ENCODE data around the gene SEC31B. TPM values are rescaled to one million over a fixed set of nuclear protein-coding genes. Genes with fewer than 3 reads are reported as not detected.

Gene SEC31B
- polyA plus RNA-seq, 3 donors from 2014 or later = 0.18 to 0.57 TPM; not detected in 1

DNA sequence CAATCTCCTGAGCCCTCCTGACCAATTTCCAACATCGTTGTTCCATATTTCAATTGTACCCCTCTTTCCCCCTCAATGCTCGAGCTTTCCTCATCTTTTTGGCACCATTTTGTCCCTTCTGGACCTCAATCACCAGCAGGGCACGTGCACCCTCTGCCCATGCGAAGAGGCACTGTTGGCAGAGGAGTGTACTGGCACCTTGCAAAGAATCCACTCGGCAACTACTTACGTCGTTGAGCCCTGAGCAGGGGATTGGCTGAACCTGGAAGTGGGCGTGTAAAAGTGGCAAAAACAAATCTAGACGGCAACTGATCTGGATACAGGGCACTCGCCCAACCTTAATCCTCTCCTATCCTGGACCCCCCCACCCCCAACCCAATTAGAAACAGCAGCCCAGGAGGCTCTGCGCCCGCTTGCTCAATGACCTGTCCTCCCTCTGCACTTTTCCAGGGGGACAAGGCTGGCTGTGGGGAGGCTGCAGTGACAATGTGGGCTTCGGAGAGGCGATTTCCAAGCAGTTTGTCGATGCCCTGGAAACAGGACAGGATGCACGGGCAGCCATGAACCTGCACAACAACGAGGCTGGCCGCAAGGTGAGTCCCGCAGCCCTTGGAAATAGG is 38.1 kb downstream of the SEC31B start:
- Mint-ChIP-seq H3K36me3 (peaks cover 0 to 20% (median 16%) of the 10 kb centered on the region in 3 donors), H3K9me3 (no peaks in the 10 kb centered on the region), H3K4me1 (peaks cover 14 to 25% of the 10 kb centered on the region in 2 donors), H3K27me3 (ENCODE audit: low read depth in 3 of 3) (peaks cover 5 to 23% (median 13%) of the 10 kb centered on the region in 3 donors), H3K27ac (no peak overlapping the region), H3K4me3 (peak overlapping the region; percentile 72 to 89 (median 84))
- peak; percentile 88 to 90 (median 90) for DNase-seq

DNA sequence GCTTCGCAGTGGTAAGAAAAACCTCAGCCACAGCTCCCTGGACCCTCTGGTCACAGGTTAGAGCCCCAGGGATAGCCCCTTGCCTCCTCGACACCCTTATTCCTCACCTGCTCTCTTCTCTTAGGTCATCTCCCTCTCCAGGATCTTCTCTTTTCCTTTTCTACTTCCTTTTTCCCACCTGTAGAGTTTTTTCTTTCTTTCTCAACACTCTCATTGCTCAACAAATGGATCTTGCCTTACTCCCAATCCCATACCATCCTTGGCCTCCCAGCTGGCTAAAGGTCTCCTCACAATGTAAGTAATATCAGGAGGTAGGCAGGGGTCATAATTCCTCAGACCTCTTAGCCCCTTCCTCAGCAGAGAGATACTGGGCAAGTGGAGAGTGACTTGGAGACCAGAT is 39.7 kb downstream of the SEC31B start:
- no peak overlapping the region for H3K27ac Mint-ChIP-seq
- DNase-seq = no peak
- no peaks in the 10 kb centered on the region for H3K9me3 Mint-ChIP-seq
- H3K36me3 Mint-ChIP-seq = peaks cover 0 to 6% (median 4%) of the 10 kb centered on the region in 3 donors
- peaks cover 14 to 25% of the 10 kb centered on the region in 2 donors for H3K4me1 Mint-ChIP-seq
- peaks cover 5 to 23% (median 11%) of the 10 kb centered on the region in 3 donors for H3K27me3 Mint-ChIP-seq (ENCODE audit: low read depth in 3 of 3)
- H3K4me3 Mint-ChIP-seq = no peak overlapping the region

DNA sequence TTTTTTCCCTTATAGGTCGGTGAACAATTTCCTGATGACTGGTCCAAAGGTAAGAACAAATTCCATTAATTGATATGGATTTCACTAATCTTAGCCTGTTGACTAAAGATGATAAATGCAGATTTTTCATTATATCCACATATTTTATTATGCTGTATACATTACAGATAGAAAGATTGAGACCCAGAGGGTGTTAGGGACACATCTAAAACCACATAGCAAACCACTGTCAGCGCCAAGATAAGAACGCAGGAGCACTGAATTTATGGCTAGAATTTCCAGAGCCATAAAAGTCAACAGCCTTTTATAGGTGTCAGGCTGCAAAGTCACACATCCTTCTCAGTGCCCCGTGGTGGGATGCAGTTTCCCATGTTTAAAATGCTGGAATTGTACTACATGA is 40.6 kb downstream of the SEC31B start:
- Mint-ChIP-seq H3K27ac (no peak overlapping the region), H3K27me3 (ENCODE audit: low read depth in 3 of 3) (peaks cover 5 to 23% (median 11%) of the 10 kb centered on the region in 3 donors), H3K4me3 (no peak overlapping the region), H3K4me1 (peaks cover 14 to 25% of the 10 kb centered on the region in 2 donors), H3K9me3 (no peaks in the 10 kb centered on the region), H3K36me3 (no peaks in the 10 kb centered on the region)
- no peak for DNase-seq

DNA sequence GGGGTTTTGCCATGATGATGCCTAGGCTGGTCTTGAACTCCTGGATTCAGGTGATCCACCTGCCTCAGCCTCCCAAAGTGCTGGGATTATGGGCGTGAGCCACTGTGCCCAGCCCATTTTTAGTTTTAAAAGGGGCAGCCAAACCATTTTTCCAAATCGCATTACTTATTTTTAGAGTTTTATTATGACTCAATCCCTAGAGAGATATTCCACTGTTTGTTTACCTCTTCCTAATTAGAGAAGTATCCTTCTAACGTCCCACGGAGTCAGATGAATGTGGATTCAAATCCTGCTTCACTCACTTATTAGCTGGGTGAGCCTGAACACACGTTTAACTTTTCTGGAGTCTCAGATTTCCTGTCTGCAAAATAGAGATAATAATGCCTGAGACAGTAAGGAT is 41.7 kb downstream of the SEC31B start:
- Mint-ChIP-seq H3K27ac (no peak overlapping the region), H3K9me3 (no peaks in the 10 kb centered on the region)

DNA sequence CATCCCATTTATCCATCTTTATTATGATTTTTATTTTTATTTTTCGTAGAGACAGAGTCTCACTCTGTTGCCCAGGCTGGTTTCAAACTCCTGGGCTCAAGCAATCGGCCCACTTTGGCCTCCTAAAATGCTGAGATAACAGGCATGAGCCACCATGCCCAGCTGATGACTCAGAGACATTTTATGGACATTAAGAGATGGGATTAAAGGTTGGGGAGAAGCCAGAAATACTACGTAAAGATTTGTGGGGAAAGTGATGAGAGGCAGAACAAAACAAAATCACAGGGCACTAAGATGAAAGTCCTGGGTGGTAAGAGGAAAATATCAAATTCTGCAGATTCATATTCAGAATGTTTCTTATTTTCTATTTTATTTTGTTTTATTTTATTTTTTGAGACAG is 49.3 kb downstream of the SEC31B start:
- Mint-ChIP-seq H3K36me3 (no peaks in the 10 kb centered on the region), H3K4me3 (no peak overlapping the region), H3K27ac (no peak overlapping the region), H3K9me3 (no peaks in the 10 kb centered on the region), H3K27me3 (ENCODE audit: low read depth in 3 of 3) (peaks cover 0 to 6% (median 5%) of the 10 kb centered on the region in 3 donors), H3K4me1 (no peaks in the 10 kb centered on the region)
- DNase-seq = no peak

More for the DNA sequence above, 41.7 kb downstream of the SEC31B start:
- H3K4me1 Mint-ChIP-seq = peaks cover 12 to 17% of the 10 kb centered on the region in 2 donors
- H3K27me3 Mint-ChIP-seq (ENCODE audit: low read depth in 3 of 3) = peaks cover 4 to 18% (median 9%) of the 10 kb centered on the region in 3 donors
- DNase-seq = no peak
- H3K36me3 Mint-ChIP-seq = no peaks in the 10 kb centered on the region
- no peak overlapping the region for H3K4me3 Mint-ChIP-seq

DNA sequence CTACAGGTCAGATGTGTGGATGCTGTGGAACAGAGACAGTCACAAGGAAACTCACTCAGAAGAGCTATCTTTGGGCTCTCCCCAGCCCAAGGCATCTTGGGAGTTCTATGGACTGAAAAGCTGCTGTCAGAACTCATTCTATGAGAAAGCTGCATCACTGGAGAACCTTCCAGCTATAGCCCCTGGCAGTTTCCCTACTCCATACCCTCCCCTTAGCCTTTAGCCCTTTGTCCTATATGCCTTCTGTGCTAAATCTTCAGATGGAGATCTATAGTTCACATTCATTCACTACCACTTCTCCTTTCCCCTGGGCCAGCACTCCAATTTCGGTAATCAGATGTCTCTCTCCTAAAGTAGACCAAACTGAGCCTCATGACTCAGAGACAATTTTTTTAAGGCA is 49.9 kb downstream of the SEC31B start:
- Mint-ChIP-seq H3K4me1 (no peaks in the 10 kb centered on the region), H3K27ac (no peak overlapping the region), H3K9me3 (no peaks in the 10 kb centered on the region), H3K4me3 (no peak overlapping the region), H3K27me3 (ENCODE audit: low read depth in 3 of 3) (peaks cover 0 to 6% (median 5%) of the 10 kb centered on the region in 3 donors), H3K36me3 (no peaks in the 10 kb centered on the region)
- no peak for DNase-seq

DNA sequence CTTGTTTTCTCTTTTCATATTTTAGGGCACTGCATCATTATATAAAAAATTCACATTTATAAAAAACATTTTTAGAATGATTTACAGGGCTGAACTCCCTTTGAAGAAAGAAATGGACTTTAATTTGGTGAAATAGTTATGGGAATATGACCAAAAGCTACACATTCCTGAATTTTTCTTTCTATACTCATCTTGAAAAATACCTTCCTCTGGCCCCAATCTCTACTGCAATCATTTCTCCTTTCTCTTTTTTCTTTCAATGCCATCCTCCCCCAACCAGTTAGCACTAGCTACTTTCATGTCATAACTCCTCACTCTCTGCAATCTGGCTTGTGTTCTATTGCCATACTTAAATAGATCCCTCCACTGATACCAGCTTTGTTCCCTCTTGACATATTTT is 50.7 kb downstream of the SEC31B start:
- no peaks in the 10 kb centered on the region for H3K4me1 Mint-ChIP-seq
- no peak for DNase-seq
- no peak overlapping the region for H3K4me3 Mint-ChIP-seq
- H3K9me3 Mint-ChIP-seq = no peaks in the 10 kb centered on the region
- peaks cover 0 to 8% (median 6%) of the 10 kb centered on the region in 3 donors for H3K27me3 Mint-ChIP-seq (ENCODE audit: low read depth in 3 of 3)
- H3K27ac Mint-ChIP-seq = no peak overlapping the region
- H3K36me3 Mint-ChIP-seq = no peaks in the 10 kb centered on the region

DNA sequence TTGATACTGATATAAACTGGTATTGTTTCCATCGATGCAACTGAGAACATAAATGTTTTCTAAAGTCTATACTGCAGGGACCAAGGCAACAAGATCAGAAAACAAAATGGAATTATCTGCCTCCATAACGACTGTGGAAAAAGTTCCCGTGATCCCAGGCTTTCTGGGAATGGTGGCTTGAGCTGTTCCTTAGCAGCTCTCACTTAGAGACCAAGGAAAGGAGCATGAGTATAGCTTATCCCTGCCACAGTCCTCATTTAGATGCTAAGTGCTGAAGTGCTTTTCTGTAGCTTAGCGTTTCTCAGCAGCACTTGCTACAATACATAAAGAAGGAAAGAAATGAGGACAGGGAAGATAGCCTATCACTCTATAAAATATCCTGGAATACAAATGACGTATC is 51.3 kb downstream of the SEC31B start:
- Mint-ChIP-seq H3K4me3 (no peak overlapping the region), H3K36me3 (no peaks in the 10 kb centered on the region), H3K27me3 (ENCODE audit: low read depth in 3 of 3) (peaks cover 0 to 8% (median 6%) of the 10 kb centered on the region in 3 donors), H3K27ac (no peak overlapping the region), H3K9me3 (no peaks in the 10 kb centered on the region), H3K4me1 (no peaks in the 10 kb centered on the region)
- no peak for DNase-seq

DNA sequence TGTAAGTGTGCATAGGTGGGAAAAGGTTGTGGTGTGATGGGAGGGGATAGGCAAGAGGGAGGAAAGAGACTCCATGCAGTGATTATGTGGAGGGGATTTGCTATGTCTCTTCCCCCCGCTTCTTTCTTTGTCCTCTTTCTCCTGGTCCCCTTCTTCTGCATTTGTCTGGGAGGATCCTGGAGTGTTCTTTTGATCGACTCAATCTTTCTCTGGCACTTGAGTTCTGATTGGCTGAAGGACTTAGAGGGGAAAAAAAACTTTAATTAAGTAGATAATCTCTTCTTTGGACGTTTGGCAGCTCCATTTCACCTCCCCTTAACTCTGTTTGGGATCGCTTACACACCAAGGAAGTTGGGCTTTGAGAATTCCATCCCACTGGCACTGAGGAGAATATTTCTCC is 57.0 kb downstream of the SEC31B start, which contains the start of gene WNT8B:
WNT8B (plus strand) TSS at position 301 of the 400 bp plus-strand sequence. CDS start 160 bp downstream, outside the sequence.
- DNase-seq = no peak
- H3K9me3 Mint-ChIP-seq = no peaks in the 10 kb centered on the region
- H3K27ac Mint-ChIP-seq = no peak within 1 kb of the TSS
- H3K4me1 Mint-ChIP-seq = no peaks in the 10 kb centered on the region
- H3K4me3 Mint-ChIP-seq = no peak within 1 kb of the TSS
- H3K36me3 Mint-ChIP-seq = no peaks in the 10 kb centered on the region
- H3K27me3 Mint-ChIP-seq (ENCODE audit: low read depth in 3 of 3) = peaks cover 4 to 8% (median 7%) of the 10 kb centered on the region in 3 donors

DNA sequence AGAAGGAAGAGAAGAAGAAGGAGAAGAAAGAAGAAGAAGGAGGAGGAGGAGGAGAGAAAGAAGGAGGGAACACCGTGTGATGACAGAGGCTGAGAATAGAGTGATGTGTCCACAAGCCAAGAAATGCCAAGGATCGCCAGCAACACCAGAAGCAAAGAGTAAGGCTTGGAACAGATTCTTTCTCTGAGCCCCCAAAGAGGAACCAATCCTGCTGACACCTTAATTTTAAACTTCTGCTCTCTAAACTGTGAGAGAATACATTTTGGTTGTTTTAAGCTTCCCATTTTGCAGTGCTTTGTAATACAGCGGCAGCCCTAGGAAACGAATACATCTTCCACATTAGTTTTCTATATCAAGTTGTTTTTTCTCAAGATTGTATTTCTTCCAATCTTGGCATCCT is 70.7 kb downstream of the SEC31B start:
- no peaks in the 10 kb centered on the region for H3K9me3 Mint-ChIP-seq
- DNase-seq = no peak
- no peak overlapping the region for H3K27ac Mint-ChIP-seq
- H3K4me1 Mint-ChIP-seq = no peaks in the 10 kb centered on the region
- H3K36me3 Mint-ChIP-seq = no peaks in the 10 kb centered on the region
- H3K27me3 Mint-ChIP-seq (ENCODE audit: low read depth in 3 of 3) = peaks cover 2 to 4% (median 3%) of the 10 kb centered on the region in 3 donors
- no peak overlapping the region for H3K4me3 Mint-ChIP-seq

DNA sequence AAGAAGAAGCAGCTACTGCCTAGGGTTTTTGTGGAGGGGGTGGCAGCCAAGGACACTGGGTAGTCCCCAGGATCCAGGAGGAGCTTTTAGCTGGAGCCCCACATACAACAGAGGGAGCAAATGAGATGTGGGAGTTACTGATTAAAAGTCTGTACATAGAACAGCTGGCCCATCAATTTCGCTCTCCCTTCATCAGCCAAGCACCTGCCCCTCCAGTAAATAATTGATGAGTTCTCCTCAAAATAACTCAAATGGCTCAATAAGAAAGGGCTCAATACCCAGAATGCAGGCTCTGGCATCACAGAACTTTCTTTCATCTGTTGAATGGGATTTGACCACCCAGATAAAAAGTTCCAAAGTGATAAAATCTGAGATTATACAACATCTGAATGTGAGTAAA is 72.0 kb downstream of the SEC31B start:
- no peaks in the 10 kb centered on the region for H3K36me3 Mint-ChIP-seq
- no peaks in the 10 kb centered on the region for H3K9me3 Mint-ChIP-seq
- H3K4me1 Mint-ChIP-seq = no peaks in the 10 kb centered on the region
- H3K27ac Mint-ChIP-seq = no peak overlapping the region
- H3K4me3 Mint-ChIP-seq = no peak overlapping the region
- DNase-seq = no peak
- H3K27me3 Mint-ChIP-seq (ENCODE audit: low read depth in 3 of 3) = peaks cover 2 to 4% (median 3%) of the 10 kb centered on the region in 3 donors

DNA sequence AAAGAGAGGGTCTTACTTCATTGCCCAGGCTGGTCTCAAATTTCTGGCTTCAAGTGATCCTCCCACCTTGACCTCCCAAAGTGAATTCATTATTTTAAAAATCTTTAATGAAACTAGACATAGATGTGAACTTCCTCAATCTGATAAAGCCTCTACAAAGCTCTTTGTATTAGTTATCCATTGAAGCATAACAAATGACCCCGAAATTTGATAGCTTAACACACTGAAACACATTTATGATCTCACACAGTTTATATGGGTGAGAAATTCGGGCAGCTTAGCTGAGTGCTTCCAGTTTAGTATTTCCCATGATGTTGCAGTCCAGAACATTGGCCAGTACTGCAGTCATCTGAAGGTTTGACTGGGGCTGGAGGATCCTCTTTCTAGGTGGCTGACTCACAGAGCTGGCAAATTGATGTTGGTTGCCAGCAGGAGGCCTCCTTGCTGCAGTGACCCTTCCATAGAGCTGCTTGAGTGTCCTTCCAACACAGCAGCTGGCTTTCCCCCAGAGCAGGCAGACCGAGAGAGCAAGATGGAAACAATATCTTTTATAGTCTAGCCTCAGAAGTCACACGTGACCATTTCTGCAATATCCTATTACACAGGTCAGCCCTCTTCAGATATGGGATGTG is 73.4 kb downstream of the SEC31B start:
- no peak for DNase-seq
- peaks cover 2 to 3% (median 2%) of the 10 kb centered on the region in 3 donors for H3K27me3 Mint-ChIP-seq (ENCODE audit: low read depth in 3 of 3)
- no peaks in the 10 kb centered on the region for H3K4me1 Mint-ChIP-seq
- no peak overlapping the region for H3K27ac Mint-ChIP-seq
- H3K9me3 Mint-ChIP-seq = no peaks in the 10 kb centered on the region
- no peaks in the 10 kb centered on the region for H3K36me3 Mint-ChIP-seq
- no peak overlapping the region for H3K4me3 Mint-ChIP-seq

DNA sequence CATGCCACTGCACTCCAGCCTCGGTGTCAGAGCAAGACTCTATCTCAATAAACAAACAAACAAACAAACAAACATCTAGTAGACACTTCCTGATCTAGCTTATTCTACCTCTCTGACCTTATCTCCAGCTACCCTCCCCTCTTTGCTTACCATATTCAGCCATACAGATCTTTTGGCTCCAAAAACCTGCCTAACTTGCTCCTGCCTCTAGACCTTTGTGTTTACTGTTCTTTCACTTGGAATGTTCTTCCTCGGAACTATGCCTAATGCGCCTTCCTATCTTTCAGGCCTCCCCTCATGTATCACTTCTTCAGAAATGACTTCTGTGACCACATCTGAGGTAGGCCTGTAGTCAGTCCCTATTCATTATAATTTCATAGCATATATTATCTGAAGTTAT is 77.1 kb downstream of the SEC31B start:
- no peak for DNase-seq
- Mint-ChIP-seq H3K27ac (no peak overlapping the region), H3K27me3 (ENCODE audit: low read depth in 3 of 3) (peaks cover 2 to 3% (median 2%) of the 10 kb centered on the region in 3 donors), H3K4me3 (no peak overlapping the region), H3K36me3 (no peaks in the 10 kb centered on the region), H3K4me1 (no peaks in the 10 kb centered on the region), H3K9me3 (no peaks in the 10 kb centered on the region)

DNA sequence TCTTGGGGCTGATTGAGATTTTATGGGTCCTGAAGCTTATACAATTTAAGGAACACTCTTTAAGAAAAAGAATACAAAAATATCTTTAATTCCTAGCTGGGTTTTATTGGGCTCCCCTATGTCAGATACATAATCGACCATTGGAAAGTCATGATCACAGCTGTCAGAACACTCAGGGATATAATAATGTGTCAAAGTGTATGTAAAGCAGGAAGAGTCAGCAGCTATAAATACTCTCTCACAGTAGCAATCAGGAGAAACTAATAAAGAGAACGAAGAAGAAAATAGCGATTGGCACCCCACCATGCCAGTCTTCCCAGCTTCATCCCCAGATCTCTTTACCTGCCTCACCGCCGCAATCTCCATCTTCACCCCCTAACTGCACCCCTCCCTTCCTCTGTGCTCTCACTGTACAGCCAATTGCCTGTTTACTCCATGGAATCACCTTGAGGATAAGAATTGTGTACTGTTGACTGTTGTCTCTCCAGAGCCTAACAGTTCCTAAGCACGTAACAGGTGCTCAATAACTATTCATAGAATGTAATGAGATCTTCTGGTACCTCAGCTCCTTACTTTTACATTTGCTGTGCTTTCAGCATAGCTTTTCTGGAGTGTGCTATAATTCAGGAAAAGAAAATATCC is 80.9 kb downstream of the SEC31B start:
- Mint-ChIP-seq H3K9me3 (no peaks in the 10 kb centered on the region), H3K27me3 (ENCODE audit: low read depth in 3 of 3) (peaks cover 0 to 3% (median 2%) of the 10 kb centered on the region in 3 donors), H3K4me1 (no peaks in the 10 kb centered on the region), H3K4me3 (no peak overlapping the region), H3K27ac (no peak overlapping the region), H3K36me3 (no peaks in the 10 kb centered on the region)
- DNase-seq = no peak
